HEK293 (cell line): ENCODE results near the gene LYPD4.

Experiments
- CTCF ChIA-PET: fragments of 350-600 bp; formaldehyde crosslinking; extraction: SDS; loops from one replicate; lab custom pipeline; 2021; ENCODE audit warnings: antibody characterized with exemption; lab: Yijun Ruan, JAX
- POLR2A ChIA-PET: fragments of 300-600 bp; formaldehyde crosslinking; extraction: SDS; loops from one replicate; lab custom pipeline; 2020; ENCODE audit warnings: antibody characterized with exemption, inconsistent platforms; lab: Yijun Ruan, JAX
- H3K27ac ChIP-seq: fragments of 200-500 bp; sonication (Bioruptor generic); 2 replicates; pipeline ENCODE4 v1.5.1; 2014; ENCODE audit warnings: low read depth, low read length, control low read depth, inconsistent platforms; ENCODE audit errors: extremely low read depth
- H3K36me3 ChIP-seq, 2 experiments: fragments of 200-500 bp in 1 of 2; sonication (Bioruptor generic) in 1 of 2; 1 replicate in 1 of 2; 2 replicates in 1 of 2; pipeline ENCODE4 v1.5.1; 2014 to 2017; ENCODE audit warnings: inconsistent platforms in 2 of 2, low read length in 2 of 2; ENCODE audit not compliant: control insufficient read depth in 2 of 2, insufficient read depth in 1 of 2
- H3K4me1 ChIP-seq: fragments of 200-500 bp; sonication (Bioruptor generic); 2 replicates; pipeline ENCODE4 v1.5.1; 2014; ENCODE audit warnings: mild to moderate bottlenecking, low read length, inconsistent platforms; ENCODE audit not compliant: control insufficient read depth, insufficient read depth
- H3K4me3 ChIP-seq: 2 replicates; pipeline ENCODE4 v1.5.1; 2011; ENCODE audit warnings: low read depth, mild to moderate bottlenecking, control low read depth, low read length, moderate library complexity
- H3K9me3 ChIP-seq: fragments of 200-500 bp; sonication (Bioruptor generic); 2 replicates; pipeline ENCODE4 v1.5.1; 2014; ENCODE audit warnings: low read depth, low read length, inconsistent platforms; ENCODE audit not compliant: control insufficient read depth, insufficient read depth
- ELK4 ChIP-seq: IDR thresholded peaks from 2 replicates; pipeline ENCODE4 v1.6.1; 2011; ENCODE audit warnings: mild to moderate bottlenecking, low read depth, low read length, borderline replicate concordance
- GLIS1 ChIP-seq: fragments of 450-650 bp; formaldehyde crosslinking; IDR thresholded peaks from 2 replicates; pipeline ENCODE4 v1.5.1; 2016; ENCODE audit warnings: missing biosample characterization, missing genetic modification characterization
- GLIS2 ChIP-seq: fragments of 450-650 bp; formaldehyde crosslinking; IDR thresholded peaks from 2 replicates; pipeline ENCODE4 v1.5.1; 2016; ENCODE audit warnings: missing biosample characterization, missing genetic modification characterization
- KLF1 ChIP-seq: fragments of 450-650 bp; formaldehyde crosslinking; IDR thresholded peaks from 2 replicates; pipeline ENCODE4 v1.5.1; 2016; ENCODE audit warnings: missing biosample characterization, missing genetic modification characterization
- PATZ1 ChIP-seq: fragments of 450-650 bp; formaldehyde crosslinking; IDR thresholded peaks from 2 replicates; pipeline ENCODE4 v1.5.1; 2016; ENCODE audit warnings: missing biosample characterization, missing genetic modification characterization
- PBX3 ChIP-seq: sonication (generic); formaldehyde crosslinking; IDR thresholded peaks from 2 replicates; pipeline ENCODE4 v1.8.1; 2022; ENCODE audit warnings: mild to moderate bottlenecking, moderate library complexity, missing genetic modification reagents
- PRDM4 ChIP-seq: fragments of 450-650 bp; formaldehyde crosslinking; IDR thresholded peaks from 2 replicates; pipeline ENCODE4 v1.5.1; 2017; ENCODE audit warnings: missing biosample characterization, missing genetic modification characterization
- SCRT1 ChIP-seq: fragments of 450-650 bp; formaldehyde crosslinking; IDR thresholded peaks from 2 replicates; pipeline ENCODE4 v1.5.1; 2016; ENCODE audit warnings: missing biosample characterization, missing genetic modification characterization, borderline replicate concordance
- SCRT2 ChIP-seq: fragments of 450-650 bp; formaldehyde crosslinking; IDR thresholded peaks from 2 replicates; pipeline ENCODE4 v1.5.1; 2016; ENCODE audit warnings: missing biosample characterization, missing genetic modification characterization
- ZBTB17 ChIP-seq: fragments of 450-650 bp; formaldehyde crosslinking; IDR thresholded peaks from 2 replicates; pipeline ENCODE4 v1.5.1; 2016; ENCODE audit warnings: missing biosample characterization, missing genetic modification characterization
- ZFP69B ChIP-seq: fragments of 450-650 bp; formaldehyde crosslinking; IDR thresholded peaks from 2 replicates; pipeline ENCODE4 v1.5.1; 2016; ENCODE audit warnings: missing biosample characterization, missing genetic modification characterization
- ZNF146 ChIP-seq: fragments of 450-650 bp; formaldehyde crosslinking; IDR thresholded peaks from 2 replicates; pipeline ENCODE4 v1.5.1; 2016; ENCODE audit warnings: missing biosample characterization, missing genetic modification characterization
- ZNF248 ChIP-seq: fragments of 450-650 bp; formaldehyde crosslinking; IDR thresholded peaks from 2 replicates; pipeline ENCODE4 v1.5.1; 2017; ENCODE audit warnings: missing biosample characterization, missing genetic modification characterization
- ZNF391 ChIP-seq: fragments of 450-650 bp; formaldehyde crosslinking; IDR thresholded peaks from 2 replicates; pipeline ENCODE4 v1.5.1; 2016; ENCODE audit warnings: low read depth, missing biosample characterization, missing genetic modification characterization, borderline replicate concordance
- ZNF473 ChIP-seq: fragments of 450-650 bp; formaldehyde crosslinking; IDR thresholded peaks from 2 replicates; pipeline ENCODE4 v1.5.1; 2017; ENCODE audit warnings: missing biosample characterization, missing genetic modification characterization
- ZNF529 ChIP-seq: fragments of 450-650 bp; formaldehyde crosslinking; IDR thresholded peaks from 2 replicates; pipeline ENCODE4 v1.5.1; 2017; ENCODE audit warnings: missing genetic modification characterization, missing biosample characterization; ENCODE audit not compliant: insufficient replicate concordance
- ZNF600 ChIP-seq: fragments of 450-650 bp; formaldehyde crosslinking; IDR thresholded peaks from 2 replicates; pipeline ENCODE4 v1.5.1; 2016; ENCODE audit warnings: missing biosample characterization, missing genetic modification characterization
- ZNF692 ChIP-seq: fragments of 450-650 bp; formaldehyde crosslinking; IDR thresholded peaks from 2 replicates; pipeline ENCODE4 v1.5.1; 2016; ENCODE audit warnings: missing biosample characterization, missing genetic modification characterization
- ZNF701 ChIP-seq: fragments of 450-650 bp; formaldehyde crosslinking; IDR thresholded peaks from 2 replicates; pipeline ENCODE4 v1.5.1; 2016; ENCODE audit warnings: missing biosample characterization, missing genetic modification characterization

The LYPD4 gene

GRCh38 chr19:41868989-41869300 is 24.5 kb upstream of the LYPD4 start (continued):
- no peak for TF ChIP-seq ZNF146
- no peak for TF ChIP-seq ZNF473
- TF ChIP-seq ZNF248 (tag by site-specific recombination): no peak
- no peak for TF ChIP-seq KLF1 (tag by site-specific recombination)
- no peak for TF ChIP-seq ELK4

- POLR2A ChIA-PET: interaction anchor here (0.6 to 7.2 kb wide), 7 partner anchors 9 to 91 kb away, joined by 3 to 118 read pairs (median 6); partner anchors contain the start of genes RABAC1 and RPS19
- no peaks in the 10 kb centered on the region for H3K9me3 ChIP-seq
- H3K27ac ChIP-seq: peak overlapping the region; percentile 35
- H3K4me3 ChIP-seq: no peak overlapping the region
- CTCF ChIA-PET: interaction anchor here (1.0 to 2.1 kb wide), 4 partner anchors 9 to 167 kb away, joined by 3 to 7 read pairs (median 4); partner anchors contain the start of gene RPS19
- TF ChIP-seq PRDM4 (tag by site-specific recombination): peak; percentile 65
- TF ChIP-seq ZFP69B (tag by site-specific recombination): peak; percentile 92
- TF ChIP-seq ZNF600: peak; percentile 81
- TF ChIP-seq SCRT1 (tag by site-specific recombination): peak; percentile 95
- TF ChIP-seq SCRT2 (tag by site-specific recombination): peak; percentile 97
- peak; percentile 29; the same call in 1 of the 2 replicates for TF ChIP-seq ZBTB17 (tag by site-specific recombination)
- peak; percentile 41; the same call in 1 of the 2 replicates for TF ChIP-seq PATZ1
- 0 out of 2 replicates have a peak, but pooled peaks have one; percentile 27 for TF ChIP-seq GLIS2 (tag by site-specific recombination)
- peak; percentile 85 for TF ChIP-seq ZNF692 (tag by site-specific recombination)
- TF ChIP-seq ZNF391 (tag by site-specific recombination): no peak
- no peak for TF ChIP-seq ZNF701 (tag by site-specific recombination)
- TF ChIP-seq ZNF529 (tag by site-specific recombination): no peak
- no peak for TF ChIP-seq PBX3 (CRISPR knock-in tag)
- peak; percentile 83 for TF ChIP-seq GLIS1 (tag by site-specific recombination)
- H3K36me3 ChIP-seq: peaks cover 81 to 87% of the 10 kb centered on the region in 2 experiments
- peaks cover 8% of the 10 kb centered on the region; the same call in 1 of the 2 replicates for H3K4me1 ChIP-seq
These were observed 23.9 kb upstream of the LYPD4 start for GRCh38 chr19:41868120-41868988.
